ENCODE data around the gene NXN.
"Not testable (repeated sequence)": the region's sequence is repeated elsewhere in the genome, so short reads cannot be mapped to it uniquely, and the experiment has no call there.

The NXN gene

DNA sequence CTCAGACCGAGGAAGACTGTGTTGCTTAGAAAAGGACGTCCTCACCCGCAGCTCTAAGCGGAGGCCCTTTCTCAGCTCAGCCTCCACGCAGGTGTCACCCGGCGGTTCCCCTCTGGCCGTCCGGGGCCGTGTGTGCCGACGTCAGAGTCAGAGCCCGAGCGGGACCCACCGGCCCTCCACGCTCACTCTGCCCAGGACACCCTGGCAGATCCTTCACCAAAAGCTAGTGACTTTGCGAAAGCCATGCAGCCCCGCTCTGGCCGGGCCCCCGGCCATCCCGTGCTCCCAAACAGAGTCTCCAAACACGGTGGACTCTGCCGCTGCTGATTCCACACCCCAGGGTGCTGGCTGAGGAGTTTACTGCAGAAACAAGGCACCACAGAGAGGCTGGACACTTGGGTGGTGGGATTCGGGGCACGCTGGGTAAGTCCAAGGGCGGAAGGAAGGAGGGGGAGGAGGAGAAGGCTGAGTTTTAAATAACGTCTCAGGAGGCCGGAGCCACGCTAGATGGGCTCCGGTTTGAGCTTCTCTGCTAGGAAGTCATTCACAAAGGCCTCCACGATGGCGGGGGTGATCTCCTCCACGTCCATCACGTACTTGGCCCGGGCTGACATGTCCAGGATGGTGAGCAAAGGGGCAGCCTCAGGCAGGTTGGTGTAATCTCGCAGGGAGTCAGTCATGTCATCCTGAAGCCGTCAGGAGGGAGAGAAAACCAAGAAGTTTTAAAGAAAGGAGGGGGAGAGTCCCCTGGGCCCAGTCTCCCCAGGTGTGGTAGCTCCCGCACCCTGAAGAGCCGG, 178.9 kb downstream of the NXN start:
- DNase-seq (ENCODE audit: low read depth in 2 of 2), result no peak

- no peak for DNase-seq (ENCODE audit: low read depth in 2 of 2)
These were observed 180.3 kb downstream of the NXN start for GRCh38 chr17:799261-799660.

DNA sequence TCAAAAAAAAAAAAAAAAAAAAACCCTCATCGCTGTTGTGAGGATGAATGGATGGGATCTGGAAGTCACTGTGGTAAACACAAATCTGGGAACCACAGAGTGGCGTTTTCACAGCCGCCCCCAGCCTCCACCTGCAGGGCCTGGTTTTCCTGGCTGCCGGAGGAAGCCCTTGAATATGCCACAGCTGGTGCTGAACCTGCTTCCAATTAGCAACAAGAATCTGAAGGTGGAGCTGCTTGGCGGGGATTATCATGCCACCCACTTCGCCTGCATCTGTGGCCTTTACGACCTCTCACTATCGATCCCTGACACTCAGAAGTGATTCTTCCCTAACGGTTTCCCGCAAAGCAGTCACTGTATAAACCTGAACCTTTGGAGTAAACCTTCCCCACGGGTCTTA, 181.3 kb downstream of the NXN start:
- no peak for DNase-seq (ENCODE audit: low read depth in 2 of 2)

- DNase-seq (ENCODE audit: low read depth in 2 of 2), result no peak
These were observed 182.2 kb downstream of the NXN start for GRCh38 chr17:797236-797840.

DNA sequence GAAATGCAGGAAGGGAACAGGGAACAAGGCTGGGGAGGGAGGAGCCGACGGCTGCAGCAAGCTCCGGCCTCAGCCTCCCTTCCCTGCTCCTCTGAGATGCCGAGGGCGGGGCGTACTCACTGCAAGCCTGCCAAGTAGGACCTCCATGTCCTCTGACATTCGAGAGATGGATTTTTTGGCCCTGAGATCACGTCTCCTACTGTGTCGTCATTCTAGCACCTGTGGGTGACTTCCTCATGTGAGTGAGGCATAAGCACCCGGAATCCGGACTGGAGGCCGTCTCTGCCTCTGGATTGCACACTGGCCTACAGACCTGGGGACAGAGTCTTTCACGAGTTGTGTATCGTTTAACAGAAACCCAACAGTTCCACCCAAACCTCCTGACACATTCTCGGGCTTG, 183.0 kb downstream of the NXN start:
- DNase-seq (ENCODE audit: low read depth in 2 of 2), result no peak

- no peak for DNase-seq (ENCODE audit: low read depth in 2 of 2)
These were observed 183.9 kb downstream of the NXN start for GRCh38 chr17:795721-796120.

DNA sequence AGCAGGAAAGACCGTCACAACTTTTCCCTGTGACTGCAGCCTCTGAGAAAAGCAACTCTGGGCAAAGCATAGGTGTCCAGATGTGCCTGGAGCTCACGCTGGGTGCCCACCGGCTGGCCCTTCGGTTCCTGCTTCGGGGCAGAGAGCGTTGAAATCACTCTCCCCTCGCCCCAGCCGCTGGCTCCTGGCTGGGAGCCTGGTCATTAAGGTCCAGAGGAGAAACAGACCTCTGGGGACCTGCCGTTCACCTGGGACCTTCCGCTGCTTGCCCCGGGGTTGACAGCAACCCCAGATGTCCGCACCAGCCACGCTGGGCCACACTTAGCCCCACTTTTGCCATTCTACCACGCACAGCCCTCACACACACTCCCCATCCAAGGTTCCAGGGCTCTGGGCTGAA, 184.3 kb downstream of the NXN start:
- no peak for DNase-seq (ENCODE audit: low read depth in 2 of 2)

DNA sequence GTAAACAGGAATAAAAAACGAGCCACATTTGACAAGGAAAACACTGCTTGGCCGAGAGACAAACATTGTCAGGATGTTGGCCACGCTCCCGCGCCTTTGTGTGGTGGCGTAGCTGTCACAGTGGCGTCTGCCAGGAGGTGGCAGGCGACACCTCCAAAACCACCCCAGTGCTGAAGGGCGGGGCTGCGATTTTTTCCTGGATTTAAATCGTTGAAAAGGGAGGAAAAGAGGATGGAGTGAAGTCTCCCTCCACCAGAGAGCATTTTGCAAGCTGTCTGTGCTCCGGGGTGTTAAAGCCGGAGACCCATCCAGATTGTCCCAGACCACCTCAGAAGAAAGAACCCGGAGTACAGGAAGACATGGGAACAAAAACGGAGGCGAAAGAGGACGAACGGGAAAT, 184.7 kb downstream of the NXN start:
- peak in 1 of 2 donors; percentile 30 for DNase-seq (ENCODE audit: low read depth in 2 of 2)

GRCh38 chr17:792277-792676, 187.3 kb downstream of the NXN start:
- no peak for DNase-seq (ENCODE audit: low read depth in 2 of 2)

DNA sequence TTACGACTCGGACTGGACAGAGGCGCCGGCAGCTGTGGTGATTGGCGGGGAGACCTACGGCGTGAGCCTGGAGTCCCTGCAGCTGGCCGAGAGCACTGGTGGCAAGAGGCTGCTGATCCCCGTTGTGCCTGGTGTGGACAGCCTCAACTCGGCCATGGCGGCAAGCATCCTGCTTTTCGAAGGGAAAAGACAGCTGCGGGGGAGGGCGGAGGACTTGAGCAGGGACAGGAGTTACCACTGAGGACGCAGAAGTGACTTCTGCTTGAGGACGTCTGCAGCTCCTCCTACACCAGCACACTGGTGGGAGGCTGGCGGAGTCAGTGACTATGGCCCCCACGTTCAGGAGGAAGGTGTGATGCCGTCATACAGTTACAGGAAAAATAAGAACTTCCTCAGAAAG, 187.7 kb downstream of the NXN start:
- no peak for DNase-seq (ENCODE audit: low read depth in 2 of 2)

DNA sequence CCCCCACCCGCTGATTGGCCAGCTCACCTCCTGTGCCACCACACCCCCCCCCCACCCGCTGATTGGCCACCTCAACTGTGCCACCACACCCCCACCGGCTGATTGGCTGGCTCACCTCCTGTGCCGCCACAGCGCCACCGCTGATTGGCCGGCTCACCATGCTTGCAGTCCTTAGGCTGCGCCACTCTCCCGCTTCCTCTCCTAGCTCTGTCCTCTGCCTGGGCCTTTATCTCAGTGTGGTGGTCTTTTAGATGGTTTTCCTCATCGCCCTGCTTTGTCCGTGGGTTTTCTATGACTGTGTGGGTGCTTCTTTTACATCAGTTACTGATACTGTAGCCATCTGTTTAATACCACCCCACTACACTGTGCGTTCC, 188.7 kb downstream of the NXN start:
- DNase-seq (ENCODE audit: low read depth in 2 of 2), result not testable (repeated sequence)

DNA sequence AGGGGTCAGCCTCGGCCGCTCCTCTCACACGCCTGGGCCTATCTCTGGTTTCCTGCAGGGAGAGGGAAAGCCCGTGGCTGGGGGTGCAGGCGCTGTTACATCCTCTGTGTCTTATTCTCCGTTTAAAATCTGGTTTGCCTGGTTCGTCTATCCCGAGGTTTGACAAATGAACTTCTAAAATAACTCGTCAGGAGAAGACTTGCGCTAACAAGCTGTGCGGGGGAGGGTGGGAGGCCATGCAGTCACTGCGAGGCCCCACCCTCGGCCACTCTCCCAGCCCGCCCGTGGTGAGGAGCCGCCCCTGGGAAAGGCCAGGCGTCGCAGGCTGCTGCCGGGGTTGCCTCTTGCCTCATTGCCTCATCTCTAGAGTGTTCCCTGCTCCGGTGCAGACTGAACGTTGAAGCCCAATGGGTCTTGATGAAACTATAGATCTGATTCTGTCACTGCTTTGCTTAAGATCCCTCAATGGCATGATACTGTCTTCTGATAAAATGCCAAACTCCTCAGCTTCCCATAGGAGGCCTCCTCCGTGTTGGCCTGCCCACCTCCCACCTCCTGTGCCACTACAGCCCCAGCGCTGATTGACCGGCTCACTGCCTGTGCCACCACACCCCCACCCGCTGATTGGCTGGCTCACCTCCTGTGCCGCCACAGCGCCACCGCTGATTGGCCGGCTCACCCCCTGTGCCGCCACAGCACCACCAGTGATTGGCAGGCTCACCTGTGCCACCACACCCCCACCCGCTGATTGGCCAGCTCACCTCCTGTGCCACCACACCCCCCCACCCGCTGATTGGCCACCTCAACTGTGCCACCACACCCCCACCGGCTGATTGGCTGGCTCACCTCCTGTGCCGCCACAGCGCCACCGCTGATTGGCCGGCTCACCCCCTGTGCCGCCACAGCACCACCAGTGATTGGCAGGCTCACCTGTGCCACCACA, 189.4 kb downstream of the NXN start:
- not testable (repeated sequence) for DNase-seq (ENCODE audit: low read depth in 2 of 2)

DNA sequence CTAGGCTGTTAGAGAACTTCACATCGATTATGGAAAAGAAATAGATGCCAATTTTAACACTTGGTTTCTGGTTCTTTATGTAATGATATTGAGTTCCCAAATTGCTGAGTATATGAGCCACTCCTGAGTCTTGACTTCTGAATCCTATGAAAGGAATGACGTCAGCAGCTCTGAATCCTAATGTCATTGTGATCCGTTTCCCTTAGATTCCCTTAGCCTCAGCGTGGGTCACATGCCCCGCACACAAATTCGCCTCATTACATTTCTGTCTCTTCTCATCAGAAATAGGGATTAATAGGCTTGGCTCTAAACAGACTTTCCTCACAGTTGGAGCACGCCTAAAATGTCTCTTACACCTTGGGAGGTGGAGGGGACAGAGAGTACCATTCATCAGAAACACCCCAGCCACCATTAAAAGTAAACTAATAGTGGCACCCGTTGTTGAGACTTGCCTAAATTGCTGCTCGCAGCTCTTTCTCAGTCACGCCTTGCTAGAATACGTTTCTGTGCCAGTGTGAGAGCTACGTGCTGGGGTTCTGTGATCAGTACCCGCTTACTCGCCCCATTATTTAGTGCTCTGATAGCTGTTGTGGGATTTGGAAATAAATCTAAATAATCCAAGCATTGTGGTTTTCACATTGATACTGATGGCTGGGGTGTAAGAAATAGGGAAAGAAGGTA, 190.3 kb downstream of the NXN start:
- DNase-seq (ENCODE audit: low read depth in 2 of 2), result no peak

- no peak for DNase-seq (ENCODE audit: low read depth in 2 of 2)
These were observed 191.0 kb downstream of the NXN start for GRCh38 chr17:788551-788950.

- no peak for DNase-seq (ENCODE audit: low read depth in 2 of 2)
These were observed 191.8 kb downstream of the NXN start for GRCh38 chr17:787641-788221.

DNA sequence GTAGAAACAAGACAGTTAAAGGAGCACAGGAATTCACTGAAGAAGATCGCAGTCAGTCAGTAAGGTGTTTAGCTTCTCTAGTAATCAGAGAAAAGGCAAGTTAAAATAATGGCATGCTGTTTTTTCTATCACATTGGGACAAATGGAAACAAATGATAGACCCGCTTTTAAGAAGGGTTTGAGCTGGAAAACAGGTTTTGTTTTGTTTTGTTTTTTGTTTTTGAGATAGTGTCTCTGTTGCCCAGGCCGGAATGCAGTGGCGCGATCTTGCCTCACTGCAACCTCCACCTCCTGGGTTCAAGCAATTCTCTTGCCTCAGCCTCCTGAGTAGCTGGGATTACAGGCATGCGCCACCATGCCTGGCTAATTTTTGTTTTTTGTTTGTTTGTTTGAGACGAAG, 193.7 kb downstream of the NXN start:
- not testable (repeated sequence) for DNase-seq (ENCODE audit: low read depth in 2 of 2)

- DNase-seq (ENCODE audit: low read depth in 2 of 2), result no peak
These were observed 195.4 kb downstream of the NXN start for GRCh38 chr17:784143-784542.

GRCh38 chr17:781805-782731, 197.5 kb downstream of the NXN start, which contains the start of the genes GLOD4 and MRM3:
GLOD4 (minus strand) TSS chr17:782280; CDS start chr17:782255, 25 bp downstream.
MRM3 (plus strand) TSS chr17:782353; CDS start chr17:782379, 26 bp downstream.
- DNase-seq (ENCODE audit: low read depth in 2 of 2), result peak; percentile 91 to 95

DNA sequence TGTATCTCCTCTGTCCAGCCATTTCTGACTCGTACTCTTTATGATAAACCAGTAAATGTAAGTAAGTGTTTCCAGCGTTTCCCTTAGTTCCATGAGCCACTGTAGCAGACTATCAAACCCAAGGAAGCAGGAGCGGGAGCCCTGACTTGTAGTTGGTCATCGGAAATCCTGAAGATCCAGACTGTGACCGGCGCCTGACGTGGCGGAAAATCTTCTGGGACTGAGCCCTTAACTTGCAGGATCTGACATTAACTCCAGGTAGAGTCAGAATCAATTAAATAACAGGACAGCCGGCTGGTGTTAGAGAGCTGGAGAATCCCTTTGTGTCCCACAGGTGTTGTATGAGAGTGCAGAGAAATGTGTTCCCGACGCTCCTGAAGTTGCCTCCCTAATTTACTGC, 201.5 kb downstream of the NXN start:
- no peak for DNase-seq (ENCODE audit: low read depth in 2 of 2)

GRCh38 chr17:774313-774584, 205.3 kb downstream of the NXN start:
- no peak for DNase-seq (ENCODE audit: low read depth in 2 of 2)

Measured in stimulated activated CD4-positive, alpha-beta T cell treated with anti-CD3 and anti-CD28 coated beads, Interleukin-4, amount 100 ng/mL, for 48 hours (primary cell).